Activated CD8-positive, alpha-beta memory T cell treated with anti-CD3 and anti-CD28 coated beads for 4 hours (primary cell): ENCODE data around the gene AGMAT.

Experiments
- DNase-seq, 2 donors: peaks; one replicate each; pipeline ENCODE4 v3.0.0-alpha.2; 2020; ENCODE audit warnings: low read depth in 2 of 2

AGMAT gene

DNA sequence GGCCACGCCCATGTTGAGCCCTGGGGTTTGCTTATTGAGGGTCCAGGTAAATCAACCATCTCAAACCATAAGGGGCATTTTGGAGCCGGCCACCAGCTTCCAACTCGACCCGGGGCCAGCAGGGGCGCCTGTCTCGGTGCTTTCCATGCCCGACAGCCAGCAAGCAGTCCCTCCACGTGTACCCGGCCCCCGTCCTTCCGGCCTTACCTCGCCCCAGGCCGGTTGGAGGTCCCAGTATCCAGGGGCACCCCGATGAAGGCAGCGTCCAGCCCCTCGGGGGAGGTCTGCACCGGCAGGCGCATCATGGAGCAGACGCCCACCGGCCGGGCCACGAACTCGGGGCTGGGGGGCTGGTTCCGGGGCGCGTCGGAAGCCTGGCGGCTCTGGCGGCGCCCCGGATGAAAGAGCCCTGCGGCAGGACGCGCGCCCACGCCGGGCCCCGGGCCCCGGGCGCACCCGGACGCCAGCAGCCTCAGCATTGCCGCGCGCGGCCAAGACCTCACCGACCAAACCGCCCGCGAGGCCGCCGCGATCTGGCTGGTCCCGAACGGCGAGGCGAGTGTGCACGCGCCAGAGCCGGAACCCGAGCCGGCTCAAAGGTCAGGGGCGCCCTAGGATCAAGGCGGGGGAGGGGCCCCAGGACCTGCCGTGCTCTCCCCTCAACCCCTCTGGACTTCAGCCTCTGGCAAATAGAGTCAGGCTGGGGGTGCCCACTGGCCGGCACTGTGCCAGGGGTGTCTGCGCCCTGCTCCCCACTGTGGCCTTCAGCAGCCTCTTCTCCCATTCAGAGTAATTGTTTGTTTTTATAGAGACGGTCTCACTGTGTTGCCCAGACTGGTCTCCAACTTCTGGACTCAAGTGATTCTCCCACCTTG, at the start of gene AGMAT:
TSS of gene AGMAT (minus strand) at position 563 of the 875 bp plus-strand sequence. CDS start at position 479, 84 bp downstream.
- DNase-seq: peak; percentile 28 to 38

GRCh38 chr1:15633756-15634420, 49.0 kb upstream of the AGMAT start:
- DNase-seq: no peak

- DNase-seq: no peak
Observed at GRCh38 chr1:15628003-15628402, 43.2 kb upstream of the AGMAT start.

DNA sequence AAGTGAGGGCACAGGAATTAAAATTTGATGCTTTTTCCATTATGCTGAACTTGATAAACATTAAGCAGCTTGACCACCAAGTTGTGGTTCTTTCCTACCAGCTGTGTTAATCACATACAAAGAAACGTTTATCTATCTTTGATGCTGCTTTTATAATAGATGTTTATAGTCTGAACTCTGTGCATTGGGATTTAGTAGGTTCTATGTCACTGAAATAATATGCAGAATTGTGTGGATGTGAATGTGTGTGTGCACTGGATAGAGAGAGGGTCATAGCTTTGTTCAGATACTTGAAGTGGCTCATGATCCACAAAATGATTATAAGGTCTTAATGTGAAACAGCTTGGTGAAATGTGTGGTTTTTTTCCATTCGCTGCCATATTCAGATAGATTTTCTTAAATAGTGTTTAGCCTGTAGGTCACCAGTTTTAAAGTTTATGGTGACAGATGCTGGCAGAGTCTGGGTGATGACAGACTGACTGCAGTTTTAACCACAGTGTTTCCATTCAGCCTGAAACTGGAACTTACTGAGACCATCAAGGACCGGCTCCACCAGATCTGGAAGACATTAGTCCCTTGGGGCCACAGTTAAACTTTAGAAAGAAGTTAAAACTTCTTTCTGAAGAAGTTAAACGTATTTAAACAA, 42.6 kb upstream of the AGMAT start:
- DNase-seq: no peak

DNA sequence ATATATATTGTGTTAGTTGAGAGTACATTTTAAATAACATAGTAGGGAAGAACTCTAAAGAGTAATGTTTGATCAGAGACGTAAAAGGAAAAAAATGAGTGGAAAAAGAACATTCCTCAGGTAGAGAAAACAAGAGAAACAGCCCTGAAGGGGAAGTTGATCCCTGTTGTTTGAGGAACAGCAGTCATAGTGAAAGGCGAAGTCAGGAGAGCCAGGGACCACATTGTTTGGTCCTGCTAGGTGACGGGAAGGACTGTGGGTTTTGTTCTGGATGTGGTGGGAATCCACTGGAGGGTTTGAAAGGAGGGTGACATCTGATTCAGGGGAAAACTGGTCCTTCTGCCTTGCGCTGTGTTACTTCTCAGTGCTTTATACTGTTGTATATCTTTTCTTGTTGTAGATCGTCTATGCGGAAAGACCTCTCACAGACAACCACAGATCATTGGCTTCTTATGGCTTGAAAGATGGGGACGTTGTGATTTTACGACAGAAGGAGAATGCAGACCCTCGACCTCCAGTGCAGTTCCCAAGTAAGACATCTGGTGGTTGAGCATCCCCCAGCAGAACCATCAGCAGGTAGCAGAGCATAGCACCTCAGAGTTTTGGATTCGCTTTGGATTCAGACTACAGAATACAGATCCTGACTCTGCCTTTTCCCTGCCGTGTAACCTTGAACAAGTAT, 41.6 kb upstream of the AGMAT start:
- no peak for DNase-seq

DNA sequence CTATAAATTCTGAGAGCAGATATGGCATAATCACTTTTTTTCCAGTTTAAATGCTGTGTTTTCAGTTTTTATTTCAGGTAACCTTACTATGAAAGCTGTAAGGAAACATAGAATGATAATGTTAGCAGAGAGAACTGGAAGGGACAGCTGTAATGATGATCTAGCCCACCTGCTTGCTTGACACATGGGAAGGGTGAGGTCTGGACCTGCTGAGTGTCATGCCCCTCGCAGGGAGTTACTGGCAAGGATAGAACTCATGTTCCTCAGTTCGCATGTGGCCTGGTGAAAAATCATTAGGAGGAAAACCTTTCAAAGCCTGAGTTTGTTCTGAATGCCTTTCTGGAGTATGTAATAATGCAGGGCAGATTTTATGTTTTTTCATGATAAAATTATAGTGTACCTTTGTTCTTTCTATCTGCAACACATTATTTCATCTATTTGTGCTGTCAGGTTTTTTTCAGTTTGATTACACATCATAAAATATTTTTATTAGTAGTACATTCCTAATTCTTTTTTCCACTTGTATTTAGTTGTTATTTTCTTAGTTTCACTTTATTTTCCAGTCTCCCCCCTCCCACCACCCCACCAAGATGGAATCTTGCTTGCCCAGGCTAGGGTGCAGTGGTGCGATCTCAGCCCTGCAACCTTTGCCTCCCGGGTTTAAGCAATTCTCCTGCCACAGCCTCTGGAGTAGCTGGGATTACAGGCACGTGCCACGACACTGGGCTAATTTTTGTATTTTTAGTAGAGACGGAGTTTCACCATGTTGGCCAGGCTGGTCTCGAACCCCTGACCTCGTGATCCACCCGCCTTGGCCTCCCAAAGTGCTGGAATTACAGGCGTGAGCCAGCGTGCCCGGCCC, 40.4 kb upstream of the AGMAT start:
- DNase-seq: no peak

- DNase-seq: no peak
Observed at GRCh38 chr1:15624133-15624714, 39.4 kb upstream of the AGMAT start.

DNA sequence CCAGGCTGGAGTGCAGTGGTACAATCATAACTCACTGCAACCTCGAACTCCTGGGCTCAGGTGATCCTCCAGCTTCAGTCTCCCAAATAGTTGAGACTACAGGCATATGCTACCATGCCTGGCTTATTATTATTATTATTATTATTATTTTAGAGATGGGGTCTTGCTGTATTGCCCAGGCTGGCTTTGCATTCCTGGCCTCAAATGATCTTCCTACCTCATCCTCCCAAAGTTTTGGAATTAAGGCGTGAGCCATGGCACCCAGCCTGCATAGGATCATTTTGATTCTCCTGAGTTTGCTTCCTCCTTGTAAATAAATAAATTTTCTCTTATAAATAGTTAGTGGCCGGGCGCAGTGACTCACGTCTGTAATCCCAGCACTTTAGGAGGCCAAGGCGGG, 38.6 kb upstream of the AGMAT start:
- no peak for DNase-seq

DNA sequence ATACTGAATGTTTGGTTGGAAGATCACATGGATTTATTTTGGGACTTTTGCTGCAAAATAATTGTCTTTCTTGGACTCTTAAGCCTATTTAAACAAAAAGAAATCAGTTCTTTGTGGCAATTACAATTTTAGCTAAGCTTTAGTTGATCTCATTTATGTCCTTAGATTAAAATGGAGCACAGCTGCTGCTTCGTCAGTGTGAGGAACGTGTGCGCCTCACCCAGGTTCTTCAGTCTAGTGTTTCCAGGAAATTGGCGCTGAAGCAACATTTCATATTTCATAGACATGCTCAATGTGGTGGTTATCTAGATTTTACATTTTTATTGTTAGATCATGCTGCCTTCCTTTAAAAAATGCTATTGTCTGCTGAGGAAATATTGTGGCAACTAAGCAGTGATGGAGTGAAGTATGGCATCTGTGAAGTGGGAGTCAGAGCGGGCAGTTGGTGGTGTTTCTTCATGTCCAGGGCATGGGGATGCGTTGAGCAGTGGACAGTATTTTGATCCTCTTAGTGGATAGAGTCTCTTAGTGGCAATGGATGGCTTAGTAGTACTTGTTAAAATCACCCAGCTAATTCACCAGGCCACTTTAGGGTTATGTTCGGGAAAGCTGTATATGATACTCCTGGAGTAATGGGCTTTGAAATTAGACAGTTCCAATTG, 38.0 kb upstream of the AGMAT start:
- no peak for DNase-seq

GRCh38 chr1:15621975-15622374, 37.1 kb upstream of the AGMAT start:
- no peak for DNase-seq

DNA sequence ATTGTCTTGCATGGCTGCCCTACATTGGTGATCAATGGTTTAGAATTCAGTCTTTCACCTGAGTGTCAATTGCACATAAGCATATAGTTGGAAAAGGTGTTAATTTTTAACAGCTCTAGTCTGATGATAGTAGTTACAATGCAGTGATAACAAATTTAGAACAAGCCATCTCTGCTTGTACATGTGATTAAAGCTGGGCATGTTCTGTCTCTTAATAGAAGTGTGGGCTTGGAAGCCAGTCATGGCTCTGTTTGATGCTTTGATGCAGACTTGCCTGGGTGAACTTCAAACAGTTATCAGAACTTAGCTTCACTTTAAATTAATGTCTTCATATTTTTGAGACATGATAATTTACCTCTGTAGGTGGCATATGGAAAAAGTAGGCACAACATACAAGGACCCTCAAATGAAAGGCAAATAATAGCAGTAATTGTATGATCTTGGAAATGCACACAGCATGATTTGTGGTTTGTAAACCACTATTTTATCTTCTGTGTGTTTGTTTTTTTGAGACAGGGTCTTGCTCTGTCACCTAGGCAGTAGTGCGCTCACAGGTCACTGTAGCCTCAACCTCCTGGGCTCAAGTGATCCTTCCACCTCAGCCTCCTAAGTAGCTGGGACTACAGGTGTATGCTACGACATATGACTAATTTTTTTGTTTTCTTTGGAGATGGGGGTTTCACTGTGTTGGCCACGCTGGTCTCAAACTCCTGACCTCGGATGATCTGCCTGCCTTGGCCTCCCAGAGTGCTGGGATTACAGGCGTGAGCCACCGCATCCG, 36.2 kb upstream of the AGMAT start:
- DNase-seq: no peak

GRCh38 chr1:15620155-15620545, 35.3 kb upstream of the AGMAT start:
- DNase-seq: no peak

DNA sequence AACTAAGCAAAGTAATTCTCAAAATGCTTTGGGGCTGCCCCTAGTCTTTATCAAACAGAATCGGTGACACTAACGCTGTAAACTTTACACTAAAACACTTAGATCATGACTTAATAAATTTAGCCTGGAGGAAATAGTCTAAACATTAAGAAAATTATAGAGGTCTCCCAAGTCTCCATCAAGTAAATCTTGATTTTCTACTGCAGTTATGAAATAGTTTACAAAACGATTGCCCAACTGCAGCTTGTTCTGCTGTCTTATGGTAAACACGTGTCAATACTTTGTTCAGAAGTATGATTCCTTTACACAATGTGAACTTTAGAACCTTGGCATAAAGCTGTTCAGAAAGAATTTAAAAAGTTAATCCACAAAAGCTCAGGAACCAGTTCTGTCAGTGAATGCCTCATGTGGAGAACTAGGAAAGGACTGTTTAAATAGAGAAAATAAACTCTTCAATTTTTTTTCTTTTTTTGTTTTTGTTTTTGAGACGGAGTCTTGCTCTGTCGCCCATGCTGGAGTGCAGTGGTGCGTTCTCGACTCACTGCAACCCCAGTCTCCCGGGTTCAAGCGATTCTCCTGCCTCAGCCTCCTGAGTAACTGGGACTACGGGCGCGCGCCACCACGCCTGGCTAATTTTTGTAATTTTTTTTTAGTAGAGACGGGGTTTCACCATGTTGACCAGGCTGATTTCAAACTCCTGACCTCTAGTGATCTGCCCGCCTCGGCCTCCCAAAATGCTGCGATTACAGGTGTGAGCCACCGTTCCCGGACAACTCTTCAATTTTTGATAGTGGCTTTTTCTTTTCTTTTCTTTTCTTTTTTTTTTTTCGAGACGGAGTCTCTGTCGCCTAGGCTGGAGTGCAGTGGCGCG, 34.0 kb upstream of the AGMAT start:
- no peak for DNase-seq

DNA sequence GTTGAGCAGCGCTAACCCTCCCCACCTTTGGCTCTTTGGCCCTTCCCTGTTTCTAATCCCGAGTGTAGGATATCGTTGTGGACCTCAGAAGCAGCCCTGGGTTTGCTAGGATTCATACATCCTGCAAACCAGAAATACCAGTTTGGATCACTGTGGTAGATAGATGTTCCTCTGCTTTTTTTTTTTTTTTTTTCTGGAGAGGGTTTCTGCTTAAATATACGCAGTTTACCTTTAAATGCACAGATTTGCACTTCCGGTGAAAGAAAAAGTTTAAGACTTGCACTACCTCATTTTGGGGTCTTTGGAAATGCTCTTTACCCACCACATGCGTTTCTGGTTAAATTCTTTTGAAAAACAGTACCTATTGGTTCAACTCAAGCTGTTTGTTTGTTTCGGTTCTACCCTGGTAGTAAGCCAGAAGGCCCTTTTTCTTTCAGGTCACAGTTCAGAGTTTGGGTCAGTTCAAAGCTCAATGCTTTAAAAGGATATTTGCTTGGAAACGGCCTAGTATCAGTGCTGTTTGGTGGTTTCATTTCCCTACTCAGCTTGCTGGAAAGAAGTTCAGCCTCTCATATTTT, 33.3 kb upstream of the AGMAT start:
- DNase-seq: no peak

DNA sequence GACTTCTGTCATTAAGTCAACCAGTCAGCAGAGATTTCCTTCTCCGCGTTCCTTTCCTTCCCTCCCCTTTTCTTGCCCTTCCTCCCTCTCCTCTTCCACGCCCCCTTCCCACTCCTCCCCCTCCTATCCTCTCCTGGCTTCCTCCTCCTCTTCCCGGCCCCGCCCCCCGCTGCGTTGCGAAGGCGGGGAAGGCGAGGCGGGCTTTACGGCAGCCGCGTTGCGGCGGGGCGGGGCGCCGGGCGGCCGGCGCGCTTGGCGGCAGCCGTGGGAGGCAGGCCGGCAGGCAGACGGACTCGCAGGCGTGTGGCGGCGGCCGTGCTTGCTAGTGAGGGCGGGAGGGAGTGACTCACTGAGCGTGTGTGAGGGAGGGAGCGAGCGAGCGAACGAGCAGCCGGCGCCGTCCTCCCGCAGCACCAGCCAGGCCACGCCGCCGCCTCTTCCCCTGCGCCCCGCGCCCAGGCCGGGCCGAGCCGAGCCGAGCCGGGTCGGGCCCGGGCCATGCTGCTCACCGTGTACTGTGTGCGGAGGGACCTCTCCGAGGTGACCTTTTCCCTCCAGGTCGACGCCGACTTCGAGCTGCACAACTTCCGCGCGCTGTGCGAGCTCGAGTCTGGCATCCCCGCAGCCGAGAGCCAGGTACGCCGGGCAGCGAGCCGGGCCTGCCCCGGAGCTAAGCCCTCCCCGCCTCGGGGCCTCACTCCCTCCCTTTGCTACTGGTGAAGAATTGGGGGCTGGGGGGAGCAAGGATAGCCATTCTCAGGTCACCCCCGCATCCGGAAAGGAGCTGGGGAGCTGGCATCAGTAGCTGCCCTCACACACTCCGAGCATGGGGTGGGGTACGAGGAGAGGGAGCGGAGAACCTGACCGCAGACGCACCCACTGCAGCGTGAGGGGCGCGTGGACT, 32.6 kb upstream of the AGMAT start, which contains the start of gene DDI2:
TSS of gene DDI2 (plus strand) at position 286 of the 904 bp plus-strand sequence. CDS start at position 499, 213 bp downstream.
- DNase-seq: peak; percentile 87 to 92

- no peak for DNase-seq
Observed at GRCh38 chr1:15616373-15617172, 31.7 kb upstream of the AGMAT start.
